CD14-positive monocyte (primary cell): ENCODE measurements around the gene SETBP1. TPM values are rescaled to one million over a fixed set of nuclear protein-coding genes. Genes with fewer than 3 reads are reported as not detected.

ENCODE experiments used
- DNase-seq, 3 donors: peaks; one replicate each; pipeline ENCODE4 v3.0.0-alpha.2; 2011 to 2022
- H2AFZ ChIP-seq: 2 replicates; pipeline ENCODE4 v1.6.0; 2012; ENCODE audit warnings: mild to moderate bottlenecking, low read depth, low read length, inconsistent platforms; ENCODE audit not compliant: insufficient read depth, poor library complexity, severe bottlenecking
- H3K27ac ChIP-seq, 2 donors: 1 replicate in 1 of 2; 2 replicates in 1 of 2; pipeline ENCODE4 v1.5.1; 2012 to 2013; ENCODE audit warnings: low read length in 2 of 2, control low read depth in 1 of 2, inconsistent platforms in 1 of 2, low read depth in 1 of 2, mild to moderate bottlenecking in 1 of 2
- H3K27me3 ChIP-seq, 2 donors: one replicate each; pipeline versions ENCODE4 v1.6.0 to v1.6.1; 2011 to 2013; ENCODE audit warnings: low read length in 2 of 2; ENCODE audit not compliant: control insufficient read depth in 2 of 2, insufficient read depth in 2 of 2
- H3K36me3 ChIP-seq, 2 donors: replicated peaks in 1 of 2; 1 replicate in 1 of 2; 2 replicates in 1 of 2; pipeline versions ENCODE4 v1.5.1 to v1.6.1; 2012 to 2013; ENCODE audit warnings: low read length in 2 of 2, control low read depth in 1 of 2, inconsistent platforms in 1 of 2, mild to moderate bottlenecking in 1 of 2; ENCODE audit not compliant: insufficient read depth in 2 of 2, control insufficient read depth in 1 of 2
- H3K4me1 ChIP-seq, 2 donors: 1 replicate in 1 of 2; 2 replicates in 1 of 2; pipeline versions ENCODE4 v1.5.1 to v1.6.1; 2012 to 2013; ENCODE audit warnings: low read length in 2 of 2, control low read depth in 1 of 2, inconsistent platforms in 1 of 2, mild to moderate bottlenecking in 1 of 2, moderate library complexity in 1 of 2; ENCODE audit not compliant: insufficient read depth in 2 of 2, control insufficient read depth in 1 of 2
- H3K4me2 ChIP-seq: replicated peaks from 2 replicates; pipeline ENCODE3; 2012; ENCODE audit warnings: low read length, moderate library complexity, mild to moderate bottlenecking; ENCODE audit not compliant: poor library complexity, severe bottlenecking; ENCODE audit errors: extremely low read depth
- H3K4me3 ChIP-seq, 3 experiments: fragments of 200-600 bp in 1 of 3; sonication (generic) in 1 of 3; replicated peaks in 1 of 3; 1 replicate in 2 of 3; 2 replicates in 1 of 3; pipeline ENCODE4 v1.5.1; 2011 to 2013; ENCODE audit warnings: low read length in 3 of 3, mild to moderate bottlenecking in 3 of 3, control low read depth in 2 of 3, low read depth in 2 of 3, inconsistent platforms in 1 of 3, moderate library complexity in 1 of 3
- H3K79me2 ChIP-seq: 2 replicates; pipeline ENCODE4 v1.6.0; 2012; ENCODE audit warnings: mild to moderate bottlenecking, control low read depth, inconsistent platforms, low read length, moderate library complexity; ENCODE audit not compliant: insufficient read depth
- H3K9ac ChIP-seq: 2 replicates; pipeline ENCODE4 v1.6.0; 2017; ENCODE audit warnings: low read length, mild to moderate bottlenecking; ENCODE audit not compliant: insufficient read depth, poor library complexity, severe bottlenecking
- H3K9me3 ChIP-seq, 2 donors: replicated peaks in 1 of 2; 1 replicate in 1 of 2; 2 replicates in 1 of 2; pipeline versions ENCODE4 v1.5.1 to v1.6.1; 2012 to 2013; ENCODE audit warnings: low read length in 2 of 2, control low read depth in 1 of 2; ENCODE audit not compliant: control insufficient read depth in 1 of 2, insufficient read depth in 1 of 2
- H4K20me1 ChIP-seq: 2 replicates; pipeline ENCODE4 v1.6.0; 2012; ENCODE audit warnings: mild to moderate bottlenecking, low read length, control low read depth, moderate library complexity; ENCODE audit not compliant: insufficient read depth
- H3K27ac Mint-ChIP-seq, 7 donors: one replicate each; pipeline ENCODE4 v1.8.0; 2020; ENCODE audit warnings: mild to moderate bottlenecking in 7 of 7, mixed read lengths in 7 of 7, moderate library complexity in 6 of 7, inconsistent platforms in 2 of 7
- H3K27me3 Mint-ChIP-seq, 3 donors: one replicate each; pipeline ENCODE4 v1.8.0; 2021 to 2022; ENCODE audit warnings: low read depth in 3 of 3, mild to moderate bottlenecking in 3 of 3, mixed read lengths in 3 of 3, moderate library complexity in 3 of 3, inconsistent platforms in 1 of 3
- H3K36me3 Mint-ChIP-seq, 2 donors: one replicate each; pipeline ENCODE4 v1.8.0; 2020; ENCODE audit warnings: mixed read lengths in 2 of 2, inconsistent platforms in 1 of 2, mild to moderate bottlenecking in 1 of 2
- H3K4me1 Mint-ChIP-seq: one replicate; pipeline ENCODE4 v1.8.0; 2020; ENCODE audit warnings: mild to moderate bottlenecking, mixed read lengths
- H3K4me3 Mint-ChIP-seq, 2 donors: one replicate each; pipeline ENCODE4 v1.8.0; 2020; ENCODE audit warnings: mild to moderate bottlenecking in 2 of 2, mixed read lengths in 2 of 2, moderate library complexity in 1 of 2
- H3K9me3 Mint-ChIP-seq, 7 donors: one replicate each; pipeline ENCODE4 v1.8.0; 2020 to 2022; ENCODE audit warnings: mixed read lengths in 7 of 7, mild to moderate bottlenecking in 6 of 7, moderate library complexity in 6 of 7, inconsistent platforms in 2 of 7
- CTCF ChIP-seq: fragments of 200-600 bp; IDR thresholded peaks from one replicate; pipeline ENCODE4 v1.8.0; 2022; ENCODE audit warnings: antibody characterized with exemption, mild to moderate bottlenecking
- WGBS: methylation state at CpG from one replicate; pipeline ENCODE4 v1.1.5; 2013; ENCODE audit warnings: missing lambda C conversion rate; ENCODE audit not compliant: insufficient coverage; 5-methylcytosine and 5-hydroxymethylcytosine counted together
- intact Hi-C, 2 donors: fragments of 100-400 bp; cut with micrococcal nuclease; formaldehyde crosslinking; loops; one replicate each; pipeline versions ENCODE4 v1.15.0 to v1.15.1; 2023
- polyA plus RNA-seq, 3 donors: library from polyadenylated mRNA; depleted of rRNA in 1 of 3; unstranded in 2 of 3; stranded (reverse) in 1 of 3; fragments of 300-500 nt in 2 of 3; fragments of >200 nt in 1 of 3; fragmentation: Illumina TruSeq in 2 of 3; gene quantifications; 1 replicate in 2 of 3; 2 replicates in 1 of 3; pipeline ENCODE4 v1.2.3, GENCODE V29; 2012 to 2021

SETBP1 gene
- polyA plus RNA-seq, 3 donors: 0.01 to 1.2 TPM; not detected in 1

- Mint-ChIP-seq H3K27me3 (peaks cover 18 to 37% (median 20%) of the 10 kb centered on the region in 3 donors), H3K36me3 (peaks cover 0 to 6% of the 10 kb centered on the region in 2 donors), H3K9me3 (no peaks in the 10 kb centered on the region), H3K4me1 (peaks cover 13% of the 10 kb centered on the region), H3K27ac (peak overlapping the region in 1 of 7 donors; percentile 63), H3K4me3 (no peak overlapping the region)
- H3K4me3 ChIP-seq: no peak overlapping the region
- no peak for TF ChIP-seq CTCF
- no peak overlapping the region for H3K4me2 ChIP-seq
- no peak overlapping the region for H3K9ac ChIP-seq
- DNase-seq: no peak
- no peaks in the 10 kb centered on the region for H3K9me3 ChIP-seq
- H4K20me1 ChIP-seq: no peaks in the 10 kb centered on the region
- intact Hi-C loops: no loop called here
- no peaks in the 10 kb centered on the region for H3K79me2 ChIP-seq
- H3K27ac ChIP-seq: no peak overlapping the region
- H3K27me3 ChIP-seq: peaks cover 9 to 19% of the 10 kb centered on the region in 2 donors
- H3K36me3 ChIP-seq: no peaks in the 10 kb centered on the region
- H2AFZ ChIP-seq: no peak overlapping the region
- 57% methylated on average over 1 of the region's 3 CpGs for WGBS
- H3K4me1 ChIP-seq: peaks cover 11 to 16% of the 10 kb centered on the region in 2 donors
These were observed 93.5 kb downstream of the SETBP1 start for GRCh38 chr18:44774191-44774590.

DNA sequence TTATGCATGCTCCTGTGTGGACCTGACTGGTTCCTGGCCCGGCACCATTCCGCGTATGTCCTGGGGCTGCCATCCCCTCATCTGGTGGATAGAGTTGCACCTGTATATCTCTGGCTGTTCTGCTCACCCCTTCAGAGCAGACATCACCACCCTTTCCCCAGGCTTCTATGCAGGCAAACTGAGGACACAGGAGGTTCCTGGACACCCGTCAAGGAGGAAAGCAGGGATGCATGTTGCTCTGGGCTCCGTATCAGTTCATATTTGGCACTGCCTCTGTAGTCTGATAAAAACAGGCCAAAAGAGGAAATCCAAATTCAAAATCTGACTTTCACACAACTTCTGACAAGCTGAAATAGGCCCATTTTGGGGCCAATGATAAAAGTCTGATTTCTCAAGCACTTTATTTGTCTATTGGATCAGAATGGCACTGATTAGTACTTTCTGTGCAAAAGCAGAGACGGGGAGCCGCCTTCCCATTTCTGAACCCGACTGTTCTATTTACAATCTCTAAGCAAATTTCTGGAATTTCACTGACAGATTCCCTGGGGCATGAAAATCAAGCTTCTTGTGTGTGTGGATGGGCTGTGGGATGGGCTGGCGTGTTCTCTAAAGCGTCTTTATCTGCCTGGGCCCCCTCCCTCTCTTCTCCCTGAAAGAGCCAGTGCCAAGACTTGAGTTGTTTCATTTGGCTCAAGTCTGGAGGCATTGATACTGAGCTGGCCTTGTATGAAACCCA is 96.9 kb downstream of the SETBP1 start:
- Mint-ChIP-seq H3K36me3 (no peaks in the 10 kb centered on the region), H3K27me3 (peaks cover 29 to 52% (median 37%) of the 10 kb centered on the region in 3 donors), H3K4me3 (no peak overlapping the region), H3K4me1 (peaks cover 2% of the 10 kb centered on the region), H3K9me3 (no peaks in the 10 kb centered on the region), H3K27ac (no peak overlapping the region)
- no peak overlapping the region for H3K4me3 ChIP-seq
- H3K9me3 ChIP-seq: no peaks in the 10 kb centered on the region
- no peak overlapping the region for H3K4me2 ChIP-seq
- DNase-seq: no peak
- peaks cover 7 to 31% of the 10 kb centered on the region in 2 donors for H3K27me3 ChIP-seq
- no peaks in the 10 kb centered on the region for H3K79me2 ChIP-seq
- no peaks in the 10 kb centered on the region for H3K4me1 ChIP-seq
- H3K9ac ChIP-seq: no peak overlapping the region
- H4K20me1 ChIP-seq: no peaks in the 10 kb centered on the region
- no peak overlapping the region for H3K27ac ChIP-seq
- intact Hi-C loops: no loop called here
- 82% methylated on average over 3 of the region's 10 CpGs for WGBS
- no peaks in the 10 kb centered on the region for H3K36me3 ChIP-seq
- no peak for TF ChIP-seq CTCF
- no peak overlapping the region for H2AFZ ChIP-seq
